HCT116 (cell line): ENCODE results near the gene OSBP2. TPM values are rescaled to one million over a fixed set of nuclear protein-coding genes. Genes with fewer than 3 reads are reported as not detected.
A peak's percentile ranks its signal among the peaks of the same experiment; 100 is the strongest.

Source experiments
- ATAC-seq: fragments of 200-7000 bp; cut with Tn5 transposase; 2 replicates; pipeline ENCODE4 v1.9.1; 2020; ENCODE audit warnings: mild to moderate bottlenecking, moderate library complexity
- BruUV-seq: library from RNA; stranded (reverse); fragments of 400-500 nt; replicated peaks from 2 replicates; lab custom pipeline; 2021; lab: Mats Ljungman, UMichigan
- CTCF ChIA-PET: fragments of 300-600 bp; sonication (Branson Sonifier 250); formaldehyde crosslinking; loops from one replicate; lab custom pipeline; 2021; ENCODE audit warnings: antibody characterized with exemption; lab: Charles Lee
- POLR2A ChIA-PET: fragments of 300-600, 350-600 bp; sonication (Branson Sonifier 250); formaldehyde crosslinking; loops from one replicate; lab custom pipeline; 2021; ENCODE audit warnings: antibody characterized with exemption; lab: Charles Lee
- RAD21 ChIA-PET, 2 experiments: fragments of 300-600 bp; sonication (Branson Sonifier 250); formaldehyde crosslinking; loops; one replicate each; lab custom pipeline; 2023; ENCODE audit warnings: low total read pairs in 2 of 2; ENCODE audit not compliant: uncharacterized antibody in 2 of 2, unreplicated experiment in 2 of 2, low non-redundant PET in 1 of 2; lab: Charles Lee
- DNase-seq: peaks from one replicate; pipeline ENCODE4 v3.0.0-alpha.2; 2010; ENCODE audit warnings: low read depth, low spot score
- H2AFZ ChIP-seq: fragments of 200-600 bp; shearing (Covaris generic), sonication (generic); 2 replicates; pipeline ENCODE4 v1.6.1; 2017; ENCODE audit warnings: low read depth, mixed run types, mixed read lengths, antibody characterized with exemption, low read length; ENCODE audit not compliant: poor library complexity, severe bottlenecking
- H3K27ac ChIP-seq: 2 replicates; pipeline ENCODE4 v1.5.1; 2012; ENCODE audit warnings: low read depth, low read length
- H3K27me3 ChIP-seq: fragments of 200-600 bp; sonication (generic); 2 replicates; pipeline ENCODE4 v1.6.1; 2016; ENCODE audit warnings: mixed run types, low read length, mixed read lengths; ENCODE audit not compliant: insufficient read depth
- H3K36me3 ChIP-seq, 2 experiments: fragments of 200-500 bp in 1 of 2; fragments of 200-600 bp in 1 of 2; sonication (Bioruptor generic) in 1 of 2; sonication (generic) in 1 of 2; 2 replicates each; pipeline versions ENCODE4 v1.5.1 to v1.6.1; 2014 to 2016; ENCODE audit warnings: low read length in 2 of 2, inconsistent platforms in 1 of 2, mixed read lengths in 1 of 2, mixed run types in 1 of 2; ENCODE audit not compliant: insufficient read depth in 2 of 2, control insufficient read depth in 1 of 2
- H3K4me1 ChIP-seq, 2 experiments: fragments of 200-600 bp in 1 of 2; sonication (generic) in 1 of 2; 2 replicates each; pipeline versions ENCODE4 v1.5.1 to v1.6.1; 2012 to 2017; ENCODE audit warnings: low read length in 2 of 2, inconsistent platforms in 1 of 2, mild to moderate bottlenecking in 1 of 2, mixed read lengths in 1 of 2, mixed run types in 1 of 2, moderate library complexity in 1 of 2; ENCODE audit not compliant: insufficient read depth in 2 of 2, control insufficient read depth in 1 of 2
- H3K4me2 ChIP-seq: fragments of 200-600 bp; sonication (generic); 2 replicates; pipeline ENCODE4 v1.6.1; 2017; ENCODE audit warnings: mixed run types, low read length, mixed read lengths
- H3K4me3 ChIP-seq, 2 experiments: fragments of 200-600 bp in 1 of 2; sonication (generic) in 1 of 2; replicated peaks in 1 of 2; 2 replicates each; pipeline ENCODE4 v1.5.1; 2011 to 2016; ENCODE audit warnings: low read length in 2 of 2, control low read depth in 1 of 2, low read depth in 1 of 2, mild to moderate bottlenecking in 1 of 2, mixed read lengths in 1 of 2, mixed run types in 1 of 2
- H3K79me2 ChIP-seq: fragments of 200-600 bp; sonication (generic); 2 replicates; pipeline ENCODE4 v1.6.1; 2017; ENCODE audit warnings: mild to moderate bottlenecking, mixed run types, low read length, moderate library complexity, mixed read lengths; ENCODE audit not compliant: insufficient read depth
- H3K9ac ChIP-seq: fragments of 200-600 bp; sonication (generic); 2 replicates; pipeline ENCODE4 v1.6.1; 2016; ENCODE audit warnings: low read length, mixed read lengths
- H3K9me2 ChIP-seq: fragments of 200-600 bp; sonication (generic), shearing (Covaris generic); 2 replicates; pipeline ENCODE4 v1.6.1; 2017; ENCODE audit warnings: mixed run types, mild to moderate bottlenecking, moderate library complexity; ENCODE audit not compliant: insufficient read depth
- H3K9me3 ChIP-seq, 2 experiments: fragments of 200-500 bp in 1 of 2; fragments of 200-600 bp in 1 of 2; sonication (Bioruptor generic) in 1 of 2; sonication (generic) in 1 of 2; 2 replicates each; pipeline ENCODE4 v1.6.1; 2014 to 2017; ENCODE audit warnings: low read length in 2 of 2, mixed read lengths in 2 of 2, inconsistent platforms in 1 of 2, low read depth in 1 of 2, mild to moderate bottlenecking in 1 of 2, mixed run types in 1 of 2, moderate library complexity in 1 of 2; ENCODE audit not compliant: control insufficient read depth in 1 of 2, insufficient read depth in 1 of 2
- H4K20me1 ChIP-seq: fragments of 200-600 bp; sonication (generic), shearing (Covaris generic); 2 replicates; pipeline ENCODE4 v1.6.1; 2017; ENCODE audit warnings: mixed run types, mild to moderate bottlenecking, moderate library complexity; ENCODE audit not compliant: insufficient read depth
- CTCF ChIP-seq, 3 experiments: fragments of 200-600 bp in 1 of 3; sonication (generic) in 1 of 3; IDR thresholded peaks in 2 of 3; conservative IDR thresholded peaks in 1 of 3; 2 replicates each; pipeline ENCODE4 v1.5.1; 2012 to 2017; ENCODE audit warnings: low read depth in 2 of 3, low read length in 2 of 3, antibody characterized with exemption in 1 of 3, borderline replicate concordance in 1 of 3, control low read depth in 1 of 3, mild to moderate bottlenecking in 1 of 3, mixed read lengths in 1 of 3, mixed run types in 1 of 3, moderate library complexity in 1 of 3; ENCODE audit not compliant: insufficient read depth in 1 of 3
- ELF1 ChIP-seq: IDR thresholded peaks from 2 replicates; pipeline ENCODE4 v1.6.1; 2012; ENCODE audit warnings: low read depth, borderline replicate concordance
- EZH2 ChIP-seq: fragments of 200-600 bp; sonication (generic); IDR thresholded peaks from 2 replicates; pipeline ENCODE4 v1.6.1; 2017; ENCODE audit warnings: antibody characterized with exemption, mixed run types
- FOSL1 ChIP-seq: IDR thresholded peaks from 2 replicates; pipeline ENCODE4 v1.6.1; 2012; ENCODE audit warnings: low read depth
- POLR2A ChIP-seq: IDR thresholded peaks from 2 replicates; pipeline ENCODE4 v1.7.0; 2011; ENCODE audit warnings: borderline replicate concordance; ENCODE audit not compliant: insufficient read depth, insufficient read length; ENCODE audit errors: extremely low read depth
- RAD21 ChIP-seq: IDR thresholded peaks from 2 replicates; pipeline ENCODE4 v1.6.1; 2012; ENCODE audit warnings: low read depth, mild to moderate bottlenecking
- SIN3A ChIP-seq: IDR thresholded peaks from 2 replicates; pipeline ENCODE4 v1.6.1; 2012; ENCODE audit warnings: low read depth
- ZBTB33 ChIP-seq: IDR thresholded peaks from 2 replicates; pipeline ENCODE4 v1.6.1; 2011; ENCODE audit warnings: mild to moderate bottlenecking, low read length, moderate library complexity; ENCODE audit not compliant: insufficient replicate concordance; ENCODE audit errors: extremely low read depth
- intact Hi-C: fragments of 100-400 bp; cut with micrococcal nuclease; formaldehyde crosslinking; loops from 2 replicates; pipeline ENCODE4 v1.10.0; 2022
- total RNA-seq: library from RNA; stranded (reverse); gene quantifications from one replicate; pipeline ENCODE4 v1.2.1, GENCODE V29; 2021; ENCODE audit not compliant: unreplicated experiment

Gene OSBP2
- total RNA-seq, 1 experiment from 2014 or later = 12.9 TPM

- Histone ChIP-seq H3K4me1 (no peaks in the 10 kb centered on the region), H3K9ac (no peak overlapping the region), H3K27me3 (no peaks in the 10 kb centered on the region), H3K27ac (no peak overlapping the region), H3K4me2 (no peak overlapping the region), H3K4me3 (no peak overlapping the region), H3K9me3 (no peaks in the 10 kb centered on the region), H3K79me2 (no peaks in the 10 kb centered on the region), H3K36me3 (peaks cover 0 to 12% of the 10 kb centered on the region in 2 experiments; a peak in 2 of 4 replicates), H2AFZ (no peak overlapping the region), H4K20me1 (no peaks in the 10 kb centered on the region), H3K9me2 (no peaks in the 10 kb centered on the region)
- ChIA-PET CTCF (interaction anchor here (1.1 to 2.9 kb wide), 2 partner anchors 133 to 137 kb away, joined by 3 to 23 read pairs; partner anchors contain the start of gene SMTN), POLR2A (no interaction called here), RAD21 (no interaction called here)
- no peak for TF ChIP-seq ELF1
- TF ChIP-seq CTCF (IDR thresholded peaks at IDR 0.05 in 2 of 3, conservative IDR thresholded peaks at IDR 0.05 in 1 of 3; ENCODE audit: borderline replicate concordance in 1 of 3, insufficient read depth in 1 of 3, low read depth in 2 of 3, low read length in 2 of 3) = peak in 1 of 3 experiments; percentile 15; a peak in 1 of 6 replicates
- no peak for TF ChIP-seq ZBTB33
- TF ChIP-seq RAD21 = no peak
- TF ChIP-seq POLR2A = no peak
- TF ChIP-seq FOSL1 = no peak
- TF ChIP-seq SIN3A = no peak
- TF ChIP-seq EZH2 = no peak
- DNase-seq = no peak
- intact Hi-C loops = no loop called here
- no TSS peak for BruUV-seq
- ATAC-seq = no peak
These were observed 252.6 kb downstream of the OSBP2 start for GRCh38 chr22:30947173-30947815.
